Measurements from ENCODE around the gene ZNF808.
"Not testable (repeated sequence)": the region's sequence is repeated elsewhere in the genome, so short reads cannot be mapped to it uniquely, and the experiment has no call there.

ZNF808 gene

DNA sequence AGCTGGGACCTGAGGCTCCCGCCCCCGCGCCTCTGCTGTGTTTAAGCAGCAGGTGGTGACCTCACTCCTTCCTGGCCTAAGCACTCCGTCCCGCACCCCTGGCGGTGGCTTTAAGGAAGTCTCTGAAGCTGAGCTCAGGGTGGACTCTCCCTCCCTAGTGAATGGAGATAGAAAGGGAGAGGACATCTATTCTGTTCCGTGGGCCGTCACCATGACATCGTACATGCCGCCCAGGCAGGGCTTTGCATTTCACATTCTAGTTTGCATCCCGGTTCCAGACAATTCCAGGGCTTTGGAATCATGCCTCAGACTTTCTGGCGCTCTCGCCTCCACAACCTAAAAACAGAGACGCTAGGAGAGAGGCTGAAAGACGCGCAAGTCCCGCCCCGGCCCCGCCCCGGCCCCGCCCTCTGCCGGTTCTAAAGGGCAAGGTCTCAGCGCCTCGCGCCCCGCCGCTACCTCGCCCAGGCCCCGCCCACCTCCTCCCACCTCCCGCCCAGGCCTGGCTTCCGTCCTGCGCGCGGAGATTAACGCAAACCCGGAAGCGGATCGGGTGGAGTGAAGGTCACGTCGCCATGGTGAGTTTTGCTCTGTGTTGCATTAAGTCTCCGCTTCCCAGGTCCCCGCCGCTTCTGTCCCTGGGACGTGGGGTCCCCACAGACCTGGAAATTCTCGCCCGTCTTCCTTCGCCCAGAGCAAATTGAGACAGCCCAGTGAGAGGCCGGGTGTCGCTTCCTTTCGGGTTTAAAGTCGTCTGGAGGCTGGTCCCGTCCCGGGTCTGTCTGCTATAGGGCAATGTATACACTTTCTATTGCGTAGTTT, at the start of gene ZNF808:
Gene ZNF808 (plus strand): TSS at position 535 of the 822 bp plus-strand sequence. CDS start 15,617 bp downstream, outside the sequence.
- peak; percentile 97 for DNase-seq

- DNase-seq: not testable (repeated sequence)
Observed at GRCh38 chr19:52484111-52484743, 43.2 kb upstream of the ZNF808 start.

GRCh38 chr19:52485064-52485463, 42.4 kb upstream of the ZNF808 start:
- DNase-seq: not testable (repeated sequence)

DNA sequence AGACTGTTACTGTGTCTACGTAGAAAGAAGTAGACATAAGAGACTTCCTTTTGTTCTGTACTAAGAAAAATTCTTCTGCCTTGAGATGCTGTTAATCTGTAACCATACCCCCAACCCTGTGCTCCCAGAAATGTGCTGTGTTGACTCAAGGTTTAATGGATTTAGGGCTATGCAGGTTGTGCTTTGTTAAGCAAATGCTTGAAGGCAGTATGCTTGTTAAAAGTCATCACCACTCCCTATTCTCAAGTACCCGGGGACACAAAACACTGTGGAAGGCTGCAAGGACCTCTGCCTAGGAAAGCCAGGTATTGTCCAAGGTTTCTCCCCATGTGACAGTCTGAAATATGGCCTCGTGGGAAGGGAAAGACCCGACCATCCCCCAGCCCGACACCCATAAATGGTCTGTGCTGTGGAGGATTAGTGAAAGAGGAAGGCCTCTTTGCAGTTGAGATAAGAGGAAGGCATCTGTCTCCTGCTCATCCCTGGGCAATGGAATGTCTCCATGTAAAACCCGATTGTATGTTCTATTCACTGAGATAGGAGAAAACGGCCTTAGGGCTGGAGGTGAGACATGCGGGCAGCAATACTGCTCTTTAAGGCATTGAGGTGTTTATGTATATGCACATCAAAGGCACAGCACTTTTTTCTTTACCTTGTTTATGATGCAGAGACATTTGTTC, 41.8 kb upstream of the ZNF808 start:
- not testable (repeated sequence) for DNase-seq

- peak; percentile 3 for DNase-seq
Observed at GRCh38 chr19:52492201-52492993, 35.1 kb upstream of the ZNF808 start.

- peak; percentile 1 for DNase-seq
Observed at GRCh38 chr19:52492994-52493470, 34.4 kb upstream of the ZNF808 start.

DNA sequence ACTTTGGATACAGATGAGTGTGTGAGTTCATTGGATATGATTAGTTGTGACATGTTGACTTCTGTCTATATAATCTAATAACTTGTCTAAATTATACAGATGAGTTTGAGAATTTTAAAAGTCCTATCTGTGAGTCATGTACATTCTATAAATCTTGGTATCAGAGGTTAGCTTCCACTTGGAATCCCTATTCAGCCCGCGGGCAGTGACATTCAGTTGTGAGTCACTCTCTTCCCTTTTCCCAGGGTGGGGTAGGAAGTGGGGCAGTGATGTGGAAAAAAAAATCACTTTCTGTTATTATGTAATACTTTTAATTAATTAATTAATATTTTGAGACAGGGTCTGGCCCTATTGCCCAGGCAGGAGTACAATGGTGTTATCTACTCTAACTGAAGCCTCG, 33.0 kb upstream of the ZNF808 start:
- DNase-seq: no peak

DNA sequence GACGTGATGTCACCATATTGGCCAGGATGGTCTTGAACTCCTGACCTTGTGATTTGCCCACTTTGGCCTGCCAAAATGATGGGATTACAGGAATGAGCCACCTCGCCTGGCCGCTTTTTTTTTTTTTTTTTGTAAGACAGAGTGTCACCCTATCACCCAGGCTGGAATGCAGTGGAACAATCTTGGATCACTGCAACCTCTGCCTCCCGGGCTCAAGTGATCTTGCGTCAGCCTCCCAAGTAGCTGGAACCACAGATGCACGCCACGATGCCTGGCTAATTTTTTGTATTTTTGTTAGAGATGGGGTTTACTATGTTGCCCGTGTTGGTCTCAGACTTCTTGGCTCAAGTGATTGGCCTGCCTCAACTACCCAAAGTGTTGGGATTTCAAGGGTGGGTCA, 28.9 kb upstream of the ZNF808 start:
- no peak for DNase-seq

GRCh38 chr19:52500474-52500873, 27.0 kb upstream of the ZNF808 start:
- not testable (repeated sequence) for DNase-seq

DNA sequence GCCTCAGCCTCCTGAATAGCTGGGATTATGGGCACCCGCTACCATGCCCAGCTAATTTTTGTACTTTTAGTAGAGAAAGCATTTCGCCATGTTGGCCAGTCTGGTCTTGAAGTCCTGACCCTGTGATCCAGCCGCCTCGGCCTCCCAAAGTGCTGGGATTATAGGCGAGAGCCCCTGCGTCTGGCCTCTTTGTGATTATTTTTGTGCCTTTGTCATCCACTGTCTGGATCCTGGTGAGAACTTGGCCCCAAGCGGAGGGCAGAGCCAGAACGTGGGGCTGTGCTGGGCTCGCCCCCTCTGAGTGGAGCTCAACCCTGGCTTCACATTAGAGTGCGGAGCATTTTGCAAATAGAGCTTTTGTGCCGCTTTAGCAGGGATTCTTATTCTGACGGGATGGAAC, 26.5 kb upstream of the ZNF808 start:
- not testable (repeated sequence) for DNase-seq

DNA sequence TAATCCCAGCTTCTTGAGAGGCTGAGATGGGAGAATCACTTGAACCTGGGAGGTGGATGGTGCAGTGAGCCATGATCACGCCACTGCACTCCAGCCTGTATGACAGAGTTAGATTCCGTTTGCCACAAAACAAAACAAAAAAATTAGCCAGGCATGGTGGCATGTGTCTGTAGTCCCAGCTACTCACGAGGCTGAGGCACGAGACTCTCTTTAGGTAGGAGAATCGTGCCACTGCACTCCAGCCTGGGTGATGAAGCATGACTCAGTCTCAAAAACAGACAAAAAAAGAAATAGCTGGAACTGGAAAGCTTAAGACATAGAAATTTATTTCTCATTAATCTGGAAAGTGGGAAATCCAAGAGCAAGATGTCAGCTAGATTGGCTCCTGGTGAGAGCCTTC, 20.2 kb upstream of the ZNF808 start:
- no peak for DNase-seq

DNA sequence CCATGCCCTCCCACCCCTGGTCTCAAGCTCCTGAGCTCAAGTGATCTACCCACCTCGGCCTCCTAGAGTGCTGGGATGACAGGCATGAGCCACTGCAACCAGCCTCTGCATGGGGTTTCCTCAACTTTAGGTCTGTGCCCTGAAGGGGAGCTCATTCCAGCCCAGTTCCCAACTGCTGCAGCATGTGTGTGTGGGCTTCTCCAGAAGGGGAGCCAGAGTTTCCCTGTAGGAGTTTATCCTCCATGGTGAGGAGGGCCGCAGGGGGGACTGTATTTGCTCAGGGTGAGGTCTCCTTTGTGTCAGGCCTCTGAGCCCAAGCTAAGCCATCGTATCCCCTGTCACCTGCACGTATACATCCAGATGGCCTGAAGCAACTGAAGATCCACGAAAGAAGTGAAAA, 11.3 kb upstream of the ZNF808 start:
- no peak for DNase-seq

- DNase-seq: no peak
Observed at GRCh38 chr19:52518646-52519045, 8.8 kb upstream of the ZNF808 start.

DNA sequence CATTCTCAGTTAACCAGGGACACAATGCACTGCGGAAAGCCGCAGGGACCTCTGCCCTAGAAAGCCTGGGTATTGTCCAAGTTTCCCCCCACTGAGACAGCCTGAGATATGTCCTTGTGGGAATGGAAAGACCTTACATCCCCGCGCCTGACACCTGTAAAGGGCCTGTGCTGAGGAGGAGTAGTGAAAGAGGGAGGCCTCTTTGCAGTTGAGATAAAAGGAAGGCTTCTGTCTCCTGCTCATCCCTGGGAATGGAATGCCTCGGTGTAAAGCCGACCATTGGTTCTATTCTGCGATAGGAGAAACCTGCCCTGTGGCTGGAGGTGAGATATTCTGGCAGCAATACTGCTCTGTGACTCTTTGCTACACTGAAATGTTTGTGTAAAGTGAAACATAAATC, 8.3 kb upstream of the ZNF808 start:
- DNase-seq: not testable (repeated sequence)

GRCh38 chr19:52520013-52520412, 7.5 kb upstream of the ZNF808 start:
- no peak for DNase-seq

- DNase-seq: no peak
Observed at GRCh38 chr19:52522551-52522950, 4.9 kb upstream of the ZNF808 start.

DNA sequence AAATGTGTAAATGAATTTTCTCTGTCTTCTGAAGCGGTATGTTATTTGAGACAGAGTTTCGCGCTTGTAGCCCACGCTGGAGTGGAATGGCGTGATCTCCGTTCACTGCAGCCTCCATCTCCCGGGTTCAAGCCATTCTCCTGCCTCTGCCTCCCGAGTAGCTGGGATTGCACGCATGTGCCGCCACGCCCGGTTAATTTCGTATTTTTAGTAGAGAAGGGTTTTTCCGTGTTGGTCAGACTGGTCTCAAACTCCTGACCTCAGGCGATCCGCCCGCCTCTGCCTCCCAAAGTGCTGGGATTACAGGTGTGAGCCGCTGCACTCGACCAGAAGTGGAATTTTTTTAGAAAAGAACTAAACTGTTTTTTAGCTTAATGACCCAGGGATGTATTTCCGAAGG, 3.4 kb upstream of the ZNF808 start:
- no peak for DNase-seq

- no peak for DNase-seq
Observed at GRCh38 chr19:52527956-52528351, 486 bp downstream of the ZNF808 start.

DNA sequence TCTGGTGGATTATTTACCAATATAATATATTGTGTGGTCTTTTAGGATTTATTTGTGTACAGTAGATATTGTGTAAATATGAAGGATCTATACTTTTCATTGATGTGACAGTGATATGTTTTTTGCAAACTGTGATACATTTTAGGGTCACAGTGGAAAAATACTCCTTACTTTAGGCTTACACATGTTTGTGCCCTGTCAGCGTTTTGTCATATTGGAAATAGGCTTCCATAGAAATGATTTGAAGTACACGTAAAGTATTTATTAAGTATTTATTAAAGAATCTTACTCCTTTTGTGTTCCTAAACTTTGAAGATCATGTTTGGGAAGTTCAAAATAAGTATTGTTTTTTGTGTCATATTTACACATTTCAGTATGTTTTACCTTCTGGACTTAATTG, 5.0 kb downstream of the ZNF808 start:
- DNase-seq: no peak

GRCh38 chr19:52533901-52534300, 6.4 kb downstream of the ZNF808 start:
- DNase-seq: no peak

- not testable (repeated sequence) for DNase-seq
Observed at GRCh38 chr19:52535385-52535770, 7.9 kb downstream of the ZNF808 start.

GRCh38 chr19:52535771-52536447, 8.4 kb downstream of the ZNF808 start:
- peak; percentile 91 for DNase-seq

Data from CD4-positive, alpha-beta T cell treated with Interleukin-10 for 1 hour (primary cell).